ENCODE results near the gene ANLN.
"Not testable (repeated sequence)": the region's sequence is repeated elsewhere in the genome, so short reads cannot be mapped to it uniquely, and the experiment has no call there.

ANLN gene

GRCh38 chr7:36379831-36380504 lies 9.7 kb upstream of the ANLN start:
- no peak for DNase-seq (ENCODE audit: low read depth)

DNA sequence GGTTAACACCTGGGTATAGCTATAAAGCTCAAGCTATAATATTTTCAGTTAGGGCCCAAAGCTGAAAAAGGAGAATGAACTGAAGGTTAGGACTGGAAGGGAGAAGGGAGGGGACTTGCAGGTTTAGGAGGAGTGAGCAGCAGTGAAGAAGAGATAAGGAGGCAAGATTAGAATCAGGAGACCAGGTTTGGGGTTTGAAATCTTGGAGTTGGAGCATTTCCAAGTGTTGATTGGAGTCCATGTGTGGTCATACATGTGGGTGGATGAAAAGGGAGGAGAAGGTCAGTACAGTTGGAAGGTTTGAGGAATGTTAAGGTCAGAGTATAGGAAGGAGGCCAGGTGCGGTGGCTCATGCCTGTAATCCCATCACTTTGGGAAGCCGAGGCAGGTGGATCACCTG lies 8.6 kb upstream of the ANLN start:
- no peak for DNase-seq (ENCODE audit: low read depth)

GRCh38 chr7:36383284-36383683 lies 6.4 kb upstream of the ANLN start:
- DNase-seq (ENCODE audit: low read depth): not testable (repeated sequence)

DNA sequence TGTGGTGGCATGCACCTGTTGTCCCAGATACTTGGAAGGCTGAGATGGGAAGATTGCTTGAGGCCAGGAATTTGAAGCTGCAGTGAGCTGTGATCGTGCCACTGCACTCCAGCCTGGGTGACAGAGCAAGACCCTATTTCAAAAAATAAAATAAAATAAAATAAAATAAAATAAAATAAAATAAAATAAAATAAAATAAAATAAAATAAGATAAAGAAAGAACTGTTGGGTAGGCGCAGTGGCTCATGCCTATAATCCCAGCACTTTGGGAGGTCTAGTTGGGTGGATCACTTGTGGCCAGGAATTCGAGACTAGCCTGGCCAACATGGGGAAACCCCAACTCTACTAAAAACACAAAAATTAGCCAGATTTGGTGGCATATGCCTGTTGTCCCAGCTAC lies 4.0 kb upstream of the ANLN start:
- not testable (repeated sequence) for DNase-seq (ENCODE audit: low read depth)

GRCh38 chr7:36387435-36388231 lies 2.0 kb upstream of the ANLN start:
- DNase-seq (ENCODE audit: low read depth): no peak

- DNase-seq (ENCODE audit: low read depth): no peak
These were observed 1.2 kb upstream of the ANLN start for GRCh38 chr7:36388423-36388822.

- no peak for DNase-seq (ENCODE audit: low read depth)
These were observed 783 bp downstream of the ANLN start for GRCh38 chr7:36390199-36391090.

DNA sequence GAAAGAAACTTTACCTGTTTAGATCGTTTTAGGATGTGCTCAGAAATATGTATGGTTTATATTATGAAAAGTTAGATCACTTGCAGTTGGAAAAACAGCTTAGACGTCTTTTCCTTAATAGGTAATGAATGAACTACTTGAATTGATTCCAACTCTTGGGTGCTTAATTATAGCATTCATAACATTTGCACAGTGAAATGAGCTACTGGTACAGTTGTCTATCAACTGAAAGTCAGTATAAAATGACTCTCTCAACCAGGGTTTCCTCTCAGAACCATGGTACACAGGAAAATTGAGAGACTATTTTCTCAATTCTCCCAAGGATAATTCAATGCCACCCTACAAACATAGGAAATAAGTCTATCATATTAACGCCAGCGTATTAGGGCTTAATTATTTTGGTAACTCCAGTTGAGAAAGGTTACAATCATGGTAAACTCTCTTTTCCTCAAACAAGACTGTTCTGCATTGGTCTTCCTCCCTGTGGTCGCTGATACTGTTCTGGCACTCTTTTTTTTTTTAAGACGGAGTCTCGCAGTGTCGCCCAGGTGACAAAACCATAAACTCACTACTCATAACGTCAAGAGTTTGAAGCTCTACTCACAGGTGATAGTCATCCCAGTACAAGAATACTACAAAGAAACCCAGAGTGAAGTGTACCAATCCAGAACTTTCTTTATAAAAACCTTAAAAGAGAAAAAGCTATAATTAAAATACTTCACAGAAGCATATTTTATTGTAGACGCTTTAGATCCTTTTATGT lies 2.0 kb downstream of the ANLN start:
- DNase-seq (ENCODE audit: low read depth): no peak

DNA sequence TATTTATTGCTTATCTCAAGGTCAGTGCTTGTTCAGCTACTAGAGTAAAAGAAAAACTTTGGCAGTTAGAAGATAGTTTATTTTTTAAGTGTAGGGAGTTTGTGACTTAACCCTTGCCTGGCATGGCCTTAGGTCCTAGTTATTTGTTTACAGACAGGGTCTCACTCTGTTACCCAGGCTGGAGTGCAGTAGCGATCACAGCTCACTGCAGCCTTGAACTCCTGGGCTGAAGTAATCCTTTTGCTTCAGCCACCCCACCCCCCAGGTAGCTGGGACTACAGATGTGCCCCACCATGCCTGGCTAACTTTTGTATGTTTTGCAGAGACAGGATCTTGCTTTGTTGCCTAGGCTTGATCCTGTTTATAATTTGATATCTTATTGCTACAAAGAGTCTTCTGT lies 4.2 kb downstream of the ANLN start:
- DNase-seq (ENCODE audit: low read depth): no peak

DNA sequence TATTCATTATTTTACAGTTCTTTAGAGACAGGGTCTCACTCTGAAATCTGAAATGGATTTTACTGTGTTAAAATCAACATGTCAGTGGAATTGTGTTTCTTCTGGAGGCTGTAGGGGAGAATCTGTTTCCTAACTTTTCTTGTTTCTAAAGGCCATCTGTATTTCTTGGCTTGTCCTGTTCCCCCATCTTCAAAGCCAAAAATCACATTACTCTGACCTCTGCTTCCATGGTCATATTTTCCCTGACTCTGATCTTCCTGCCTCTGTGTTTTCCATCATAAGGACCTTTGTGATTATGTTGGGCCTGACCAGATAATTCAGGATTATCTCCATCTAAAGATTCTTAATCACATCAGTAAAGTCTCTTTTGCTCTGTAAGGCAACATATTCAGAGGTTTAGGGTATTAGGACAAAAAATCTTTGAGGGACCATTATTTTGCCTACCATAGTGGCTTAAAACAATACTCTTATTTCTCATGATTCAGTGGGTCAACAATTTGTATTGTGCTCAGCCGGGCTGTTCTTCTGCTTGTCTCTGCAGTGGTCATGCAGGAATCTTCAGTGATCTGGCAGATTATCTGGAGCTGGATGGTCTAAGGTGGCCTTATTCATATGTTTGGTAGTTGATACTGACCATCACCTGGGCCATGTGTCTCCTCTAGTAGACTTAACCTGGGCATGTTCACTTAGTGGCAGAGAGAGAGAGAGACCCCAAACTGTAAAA lies 5.7 kb downstream of the ANLN start:
- no peak for DNase-seq (ENCODE audit: low read depth)

DNA sequence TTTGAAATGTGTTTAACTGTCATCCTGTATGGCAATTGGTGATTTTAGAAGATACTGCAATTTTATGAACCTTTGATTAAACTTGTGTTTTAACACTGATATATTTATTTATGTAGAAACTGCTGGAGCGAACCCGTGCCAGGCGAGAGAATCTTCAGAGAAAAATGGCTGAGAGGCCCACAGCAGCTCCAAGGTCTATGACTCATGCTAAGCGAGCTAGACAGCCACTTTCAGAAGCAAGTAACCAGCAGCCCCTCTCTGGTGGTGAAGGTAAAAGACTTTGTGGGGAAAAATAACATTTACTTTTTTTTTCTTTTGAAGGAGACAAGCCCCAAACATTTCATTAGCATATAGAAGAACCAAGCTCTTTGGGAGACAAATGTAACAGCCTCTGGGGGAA lies 6.5 kb downstream of the ANLN start:
- no peak for DNase-seq (ENCODE audit: low read depth)

- no peak for DNase-seq (ENCODE audit: low read depth)
These were observed 10.4 kb downstream of the ANLN start for GRCh38 chr7:36400036-36400435.

GRCh38 chr7:36400606-36401005 lies 10.9 kb downstream of the ANLN start:
- DNase-seq (ENCODE audit: low read depth): no peak

- no peak for DNase-seq (ENCODE audit: low read depth)
These were observed 13.8 kb downstream of the ANLN start for GRCh38 chr7:36403452-36403851.

DNA sequence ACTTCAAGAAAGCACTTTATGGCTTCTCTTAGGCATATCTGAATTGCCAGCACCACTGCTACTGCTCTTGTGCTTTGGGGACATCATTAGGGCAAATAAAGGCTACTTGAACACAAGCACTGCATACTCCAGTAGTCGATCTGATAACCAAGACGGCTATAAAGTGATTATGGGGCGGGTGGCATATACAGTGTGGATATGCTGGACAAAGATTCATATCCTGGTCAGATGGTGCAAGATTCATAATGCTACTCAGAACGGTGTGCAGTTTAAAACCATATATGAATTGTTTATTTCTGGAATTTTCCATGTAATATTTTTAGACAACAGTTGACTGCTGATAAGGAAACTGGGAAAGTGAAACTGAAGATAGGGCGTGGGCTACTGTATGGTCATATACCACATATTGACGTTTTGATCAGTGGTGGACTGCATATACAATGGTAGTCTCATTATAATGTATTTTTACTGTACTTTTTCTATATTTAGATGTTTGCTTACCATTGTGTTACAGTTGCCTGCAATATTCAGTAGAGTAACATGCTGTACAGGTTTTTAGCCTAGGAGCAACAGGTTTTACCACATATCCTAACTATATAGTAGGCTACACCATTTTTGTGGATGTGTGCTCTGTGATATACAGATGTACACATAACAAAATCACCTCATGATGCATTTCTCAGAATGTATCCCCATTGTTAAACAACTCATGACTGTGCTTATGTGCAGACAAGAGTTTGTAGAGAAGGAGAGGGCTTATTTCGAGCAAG lies 15.2 kb downstream of the ANLN start:
- DNase-seq (ENCODE audit: low read depth): no peak

DNA sequence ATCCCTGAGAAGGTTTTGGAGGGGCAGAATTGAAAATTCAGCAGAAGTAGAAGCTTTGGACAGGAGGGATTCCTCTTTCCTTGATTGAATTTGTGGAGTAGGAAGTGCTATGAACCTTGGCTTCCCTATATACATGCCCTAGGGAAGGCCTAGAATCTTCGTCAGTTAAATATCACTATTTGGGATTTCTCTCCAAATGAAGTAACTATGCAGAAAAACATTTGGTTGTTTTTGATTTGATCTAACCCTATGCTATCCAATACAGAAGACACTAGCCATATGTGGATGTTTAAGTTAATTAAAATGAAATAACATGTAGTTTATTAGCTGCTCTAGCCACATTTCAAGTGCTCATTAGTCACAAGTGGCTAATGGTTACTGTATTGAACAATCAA lies 15.7 kb downstream of the ANLN start:
- no peak for DNase-seq (ENCODE audit: low read depth)

- no peak for DNase-seq (ENCODE audit: low read depth)
These were observed 16.5 kb downstream of the ANLN start for GRCh38 chr7:36406156-36406555.

GRCh38 chr7:36407636-36408550 lies 18.2 kb downstream of the ANLN start:
- DNase-seq (ENCODE audit: low read depth): no peak

DNA sequence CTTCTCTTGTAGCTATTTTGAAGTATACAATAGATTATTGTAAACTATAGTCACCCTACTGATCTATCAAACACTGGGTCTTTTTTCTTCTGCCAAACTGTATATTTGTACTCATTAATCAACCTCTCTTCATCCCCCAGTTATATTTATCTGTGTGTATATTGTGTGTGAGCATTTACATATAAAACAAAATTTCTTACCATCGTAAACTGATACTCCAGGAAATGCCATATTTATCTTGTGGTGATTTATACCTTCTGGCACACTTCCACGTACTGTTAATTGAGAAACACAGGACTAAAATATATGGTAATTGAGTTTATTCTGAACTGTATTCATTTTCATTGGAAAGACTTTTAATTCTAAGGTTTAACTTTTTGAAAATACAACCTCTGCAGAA lies 18.9 kb downstream of the ANLN start:
- DNase-seq (ENCODE audit: low read depth): no peak

Data from stimulated activated CD4-positive, alpha-beta T cell treated with anti-CD3 and anti-CD28 coated beads, Interleukin-2, amount 100 ng/mL, for 4 hours (primary cell).